ENCODE results near the gene COL13A1. TPM values are rescaled to one million over a fixed set of nuclear protein-coding genes. Genes with fewer than 3 reads are reported as not detected.
A peak's percentile ranks its signal among the peaks of the same experiment; 100 is the strongest.

COL13A1 gene
- total RNA-seq, 2 donors from 2014 or later, result not detected

DNA sequence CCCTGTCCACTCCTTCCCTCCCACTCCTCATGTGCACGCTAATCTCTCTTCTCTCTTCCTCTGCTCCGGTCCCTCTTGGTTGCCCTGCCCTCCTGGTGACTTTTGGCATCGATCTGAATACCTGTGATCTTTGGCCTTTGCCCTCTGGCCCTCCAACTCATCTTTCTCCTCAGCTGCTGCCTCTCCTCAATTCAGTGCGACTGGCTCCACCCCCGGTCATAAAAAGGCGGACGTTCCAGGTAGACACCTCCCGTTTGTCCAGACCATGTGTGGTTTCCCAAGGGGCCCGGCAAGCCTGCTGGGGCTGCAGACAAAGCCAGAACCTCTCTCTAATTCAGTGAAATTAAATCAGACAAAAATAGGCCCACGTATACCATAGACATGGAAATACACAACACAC, 96.8 kb downstream of the COL13A1 start:
- ATAC-seq, result no peak
- Mint-ChIP-seq H3K9me3 (no peaks in the 10 kb centered on the region), H3K36me3 (no peaks in the 10 kb centered on the region), H3K27ac (peak overlapping the region in 1 of 2 donors; percentile 19)
- no peak for DNase-seq (ENCODE audit: low spot score in 2 of 2)

DNA sequence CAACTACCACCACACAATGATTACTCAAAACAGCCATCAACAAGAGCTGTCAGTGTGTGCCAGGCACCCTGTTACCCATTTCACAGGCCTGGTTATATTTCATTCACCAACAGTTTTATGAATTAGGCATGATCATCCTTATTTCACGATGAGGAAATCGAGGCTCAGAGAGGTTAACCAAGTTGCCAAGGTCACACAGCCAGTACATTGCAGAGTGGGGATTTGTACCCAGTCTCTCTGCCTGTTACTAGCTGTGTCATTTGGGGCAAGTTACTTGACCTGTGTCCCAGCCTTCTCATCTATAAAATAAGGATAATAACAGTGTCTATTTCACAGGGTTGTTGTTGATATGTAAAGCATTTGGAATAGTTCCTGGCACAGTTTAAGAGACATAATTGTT, 97.2 kb downstream of the COL13A1 start:
- no peaks in the 10 kb centered on the region for H3K9me3 Mint-ChIP-seq
- no peak for DNase-seq (ENCODE audit: low spot score in 2 of 2)
- H3K27ac Mint-ChIP-seq, result peak overlapping the region in 1 of 2 donors; percentile 19
- ATAC-seq, result no peak
- H3K36me3 Mint-ChIP-seq, result no peaks in the 10 kb centered on the region

DNA sequence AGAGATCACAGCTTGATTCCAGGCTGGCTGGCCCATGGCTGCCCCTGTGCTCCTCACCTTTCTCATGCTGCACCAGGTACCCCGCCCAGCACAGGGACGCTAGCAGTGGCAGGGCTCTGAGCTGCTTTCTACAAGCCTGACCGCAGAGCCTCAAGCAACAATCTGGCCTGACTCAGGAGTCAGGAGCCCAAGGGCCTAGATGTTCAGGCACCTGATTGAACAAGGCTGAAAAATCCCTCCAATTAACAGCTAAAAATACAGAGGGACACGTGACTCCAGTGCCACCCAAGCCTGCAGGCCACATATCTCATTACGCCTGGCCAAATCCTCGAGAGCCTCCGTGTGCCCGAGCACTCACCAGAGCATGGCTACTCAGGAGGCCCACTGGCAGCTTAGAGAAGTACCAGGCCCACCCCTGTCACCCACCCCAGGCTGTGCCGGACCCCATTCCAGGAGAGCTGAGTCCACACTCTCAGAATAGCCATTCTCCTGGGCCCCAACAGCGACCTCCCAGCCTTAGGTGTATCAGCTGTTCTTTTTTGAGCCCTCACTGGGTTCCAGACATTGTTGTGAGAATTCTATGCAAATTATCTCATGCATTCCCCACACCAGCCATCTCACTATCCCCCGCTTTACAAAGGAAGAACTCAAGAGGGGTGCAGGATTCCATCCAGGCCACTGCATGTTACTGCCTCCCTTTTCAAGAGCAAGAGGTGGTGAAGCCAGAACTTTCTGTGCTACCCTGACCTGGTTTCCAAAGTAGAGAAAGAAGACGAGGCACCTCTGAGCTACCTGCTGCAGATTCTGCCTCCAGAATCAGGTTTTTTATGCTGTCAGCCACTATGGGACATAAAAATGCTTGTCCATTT, 98.3 kb downstream of the COL13A1 start:
- Mint-ChIP-seq H3K36me3 (no peaks in the 10 kb centered on the region), H3K9me3 (no peaks in the 10 kb centered on the region), H3K27ac (no peak overlapping the region)
- ATAC-seq, result no peak
- no peak for DNase-seq (ENCODE audit: low spot score in 2 of 2)

DNA sequence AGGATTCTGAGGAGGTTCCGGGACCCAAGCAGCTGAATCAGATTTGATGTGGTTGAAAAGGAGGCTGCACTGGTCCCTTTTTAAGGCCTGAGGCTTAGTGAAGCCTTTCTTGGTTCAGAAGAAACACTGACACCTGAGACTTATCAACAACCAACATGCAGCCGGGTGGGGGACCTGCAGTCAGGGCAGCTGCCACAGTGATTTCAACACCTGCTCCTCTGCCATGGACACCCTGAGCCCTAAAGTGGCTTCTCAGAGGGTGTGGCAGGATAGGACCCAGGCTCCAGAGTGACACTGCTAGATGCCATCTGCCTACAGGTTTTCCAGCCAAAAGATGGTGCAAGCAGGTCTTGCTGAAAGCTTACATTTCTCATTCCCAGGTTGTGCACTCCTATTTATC, 99.3 kb downstream of the COL13A1 start:
- H3K9me3 Mint-ChIP-seq, result no peaks in the 10 kb centered on the region
- no peak overlapping the region for H3K27ac Mint-ChIP-seq
- H3K36me3 Mint-ChIP-seq, result no peaks in the 10 kb centered on the region
- ATAC-seq (no peak), DNase-seq (ENCODE audit: low spot score in 2 of 2) (no peak)

DNA sequence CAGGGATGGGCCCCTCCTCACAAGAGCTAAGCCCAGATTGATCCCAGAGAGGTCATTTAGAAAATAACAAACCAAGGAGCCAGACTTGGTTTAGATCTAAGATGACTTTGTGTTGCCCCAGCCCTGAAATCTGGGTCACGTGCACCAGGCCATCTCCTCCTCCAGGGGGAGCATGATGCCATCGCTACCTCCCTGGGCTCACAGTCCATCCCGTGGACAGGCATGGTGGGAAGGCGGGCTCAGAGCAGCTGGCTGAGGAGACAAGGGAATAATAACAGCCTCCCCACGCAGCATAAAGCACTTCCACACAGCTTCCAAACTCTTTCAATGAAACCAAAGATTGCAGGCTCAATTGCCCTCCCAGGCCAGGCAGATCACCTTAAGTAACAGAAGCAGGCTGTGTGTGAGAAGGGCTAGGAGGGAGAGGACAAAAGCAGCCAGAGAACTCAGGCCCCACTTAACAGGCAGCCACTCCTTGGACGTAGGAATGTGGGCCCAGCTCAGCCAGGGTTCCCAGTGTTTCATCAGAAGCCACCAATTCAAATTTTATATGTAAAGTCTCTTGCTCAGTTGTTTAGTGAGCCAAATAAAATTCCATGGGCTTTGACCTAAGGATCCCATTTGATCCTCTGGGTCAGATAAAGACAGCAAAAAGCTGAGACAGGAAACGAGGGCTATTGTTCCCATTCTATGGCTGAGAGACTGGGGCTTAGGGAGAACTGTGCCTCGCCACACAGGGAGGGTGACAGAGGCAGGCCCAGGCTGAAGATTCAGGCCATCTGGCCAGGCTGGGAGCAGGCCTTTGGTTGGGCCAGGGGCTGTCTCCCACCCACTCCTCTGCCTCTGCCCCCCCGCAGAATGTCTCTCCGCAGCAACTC, 100.2 kb downstream of the COL13A1 start:
- peak in 1 of 2 donors; percentile 62 for ATAC-seq
- Mint-ChIP-seq H3K9me3 (no peaks in the 10 kb centered on the region), H3K36me3 (no peaks in the 10 kb centered on the region), H3K27ac (no peak overlapping the region)
- DNase-seq (ENCODE audit: low spot score in 2 of 2), result peak in 1 of 2 donors; percentile 27

- no peak for ATAC-seq
- Mint-ChIP-seq H3K9me3 (no peaks in the 10 kb centered on the region), H3K27ac (no peak overlapping the region), H3K36me3 (no peaks in the 10 kb centered on the region)
- DNase-seq (ENCODE audit: low spot score in 2 of 2), result no peak
These were observed 101.3 kb downstream of the COL13A1 start for GRCh38 chr10:69902835-69903535.

DNA sequence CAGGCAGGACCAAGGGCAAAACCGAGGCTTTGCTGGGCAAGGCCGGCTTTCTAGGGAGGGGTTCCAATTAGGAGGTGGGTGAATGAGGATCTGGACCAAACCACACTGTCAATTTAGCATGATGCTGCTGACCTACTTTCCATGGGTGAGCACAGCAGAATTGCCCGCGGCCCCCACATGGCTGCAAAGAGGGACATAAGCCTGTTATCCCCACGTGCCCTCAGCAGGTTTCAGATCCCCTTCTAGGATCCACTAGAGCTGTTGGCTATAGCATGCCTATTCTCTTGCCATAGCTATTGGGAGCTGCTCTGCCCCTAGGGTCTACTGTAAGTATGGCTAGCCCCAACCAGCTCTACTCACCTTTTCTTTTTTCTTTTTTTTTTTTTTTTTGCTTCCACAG, 102.8 kb downstream of the COL13A1 start:
- no peaks in the 10 kb centered on the region for H3K36me3 Mint-ChIP-seq
- no peaks in the 10 kb centered on the region for H3K9me3 Mint-ChIP-seq
- no peak for DNase-seq (ENCODE audit: low spot score in 2 of 2)
- no peak overlapping the region for H3K27ac Mint-ChIP-seq
- no peak for ATAC-seq

GRCh38 chr10:69906425-69906824, 104.7 kb downstream of the COL13A1 start:
- ATAC-seq (no peak), DNase-seq (ENCODE audit: low spot score in 2 of 2) (no peak)
- Mint-ChIP-seq H3K36me3 (no peaks in the 10 kb centered on the region), H3K27ac (no peak overlapping the region), H3K9me3 (no peaks in the 10 kb centered on the region)

- H3K27ac Mint-ChIP-seq, result no peak overlapping the region
- H3K36me3 Mint-ChIP-seq, result no peaks in the 10 kb centered on the region
- no peak for DNase-seq (ENCODE audit: low spot score in 2 of 2)
- no peak for ATAC-seq
- no peaks in the 10 kb centered on the region for H3K9me3 Mint-ChIP-seq
These were observed 105.8 kb downstream of the COL13A1 start for GRCh38 chr10:69907517-69907916.

GRCh38 chr10:69908124-69908523, 106.4 kb downstream of the COL13A1 start:
- DNase-seq (ENCODE audit: low spot score in 2 of 2) (no peak), ATAC-seq (no peak)
- H3K27ac Mint-ChIP-seq, result no peak overlapping the region
- no peaks in the 10 kb centered on the region for H3K36me3 Mint-ChIP-seq
- no peaks in the 10 kb centered on the region for H3K9me3 Mint-ChIP-seq

DNA sequence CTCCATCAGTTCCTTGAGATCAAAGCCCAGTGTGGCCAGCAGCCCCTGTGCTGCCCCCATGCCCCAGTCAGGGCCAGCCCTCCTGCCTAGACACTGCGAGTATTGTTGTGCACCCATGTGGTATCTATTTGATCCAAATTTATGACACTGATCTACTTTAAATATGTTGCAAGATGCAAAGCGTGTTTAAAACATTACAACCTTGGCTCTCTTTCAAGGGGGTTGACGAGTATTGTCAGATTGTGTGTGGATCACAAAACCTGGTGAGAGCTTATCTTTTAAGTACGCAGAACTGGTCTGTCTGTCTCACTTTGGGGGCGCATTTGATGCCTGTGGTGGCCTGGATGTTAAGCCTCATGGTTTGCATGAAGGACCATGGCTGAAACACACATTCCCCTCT, 108.9 kb downstream of the COL13A1 start:
- Mint-ChIP-seq H3K27ac (no peak overlapping the region), H3K9me3 (no peaks in the 10 kb centered on the region), H3K36me3 (no peaks in the 10 kb centered on the region)
- DNase-seq (ENCODE audit: low spot score in 2 of 2), result no peak
- no peak for ATAC-seq

DNA sequence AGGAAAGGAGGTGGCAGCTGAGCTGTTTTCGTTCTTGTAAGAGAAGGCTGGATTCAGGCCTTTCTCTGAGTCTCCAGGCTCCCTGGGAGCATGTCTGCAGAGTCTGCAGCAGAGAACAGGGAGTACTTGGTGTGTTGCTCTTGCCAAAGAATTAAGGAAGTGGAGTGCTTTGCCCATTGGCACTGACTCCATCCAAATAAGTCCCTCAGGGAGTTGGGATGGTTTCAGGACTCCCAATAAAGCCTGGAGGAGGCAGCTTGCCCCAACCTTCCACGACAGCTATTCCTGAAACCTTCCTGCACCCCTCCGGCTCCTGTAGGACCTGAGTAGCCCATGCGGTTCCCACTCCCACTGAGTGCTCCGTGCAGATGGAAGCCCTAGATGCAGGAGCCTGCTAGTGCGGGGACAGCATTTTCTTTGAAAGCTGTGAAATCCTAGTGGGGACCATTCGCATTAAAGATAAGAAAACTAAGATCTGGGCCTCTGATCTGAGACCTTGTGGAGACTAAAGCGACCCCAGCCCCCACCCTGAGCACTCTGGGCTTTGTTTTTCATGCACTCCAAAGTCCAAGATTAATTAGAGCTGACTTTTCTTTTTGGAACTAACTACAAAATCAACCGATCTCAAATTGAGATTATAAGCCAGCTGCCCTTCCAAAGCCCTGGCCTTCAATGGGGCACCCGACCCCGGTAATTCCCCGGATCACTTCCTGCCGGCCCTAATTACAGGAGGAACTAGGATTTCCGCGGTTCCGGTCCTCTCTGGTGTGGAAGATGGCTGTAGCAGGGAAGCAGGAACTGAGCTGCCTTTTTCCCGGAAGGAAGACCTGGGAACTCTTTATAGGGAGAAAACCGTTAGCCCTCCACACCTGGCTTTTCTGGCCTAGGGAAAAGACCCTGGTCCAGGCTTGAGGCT, 110.2 kb downstream of the COL13A1 start:
- DNase-seq (ENCODE audit: low spot score in 2 of 2) (no peak), ATAC-seq (no peak)
- Mint-ChIP-seq H3K9me3 (no peaks in the 10 kb centered on the region), H3K27ac (no peak overlapping the region), H3K36me3 (no peaks in the 10 kb centered on the region)

DNA sequence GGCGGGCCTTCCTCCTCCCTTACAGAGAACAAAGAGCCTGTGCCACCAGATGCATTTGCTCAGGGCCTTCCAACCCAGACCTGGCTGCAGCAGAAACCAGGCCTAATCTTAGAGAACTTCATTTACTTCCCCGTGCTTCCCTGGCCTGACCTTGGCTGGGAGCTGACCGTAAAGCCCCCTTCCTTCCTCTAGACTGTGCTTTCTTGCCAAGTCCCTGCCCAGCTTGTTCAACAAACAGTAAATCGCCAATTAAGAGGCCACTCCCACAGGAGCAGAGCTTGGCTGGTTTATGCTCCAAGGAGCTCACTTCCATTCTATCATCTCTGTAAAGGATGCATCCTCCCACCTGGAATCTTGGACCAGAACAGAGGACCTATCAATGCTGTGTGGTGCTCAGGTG, 110.9 kb downstream of the COL13A1 start:
- Mint-ChIP-seq H3K27ac (no peak overlapping the region), H3K36me3 (no peaks in the 10 kb centered on the region), H3K9me3 (no peaks in the 10 kb centered on the region)
- ATAC-seq, result no peak
- DNase-seq (ENCODE audit: low spot score in 2 of 2), result no peak

- Mint-ChIP-seq H3K36me3 (no peaks in the 10 kb centered on the region), H3K27ac (no peak overlapping the region), H3K9me3 (no peaks in the 10 kb centered on the region)
- no peak for DNase-seq (ENCODE audit: low spot score in 2 of 2)
- no peak for ATAC-seq
These were observed 112.1 kb downstream of the COL13A1 start for GRCh38 chr10:69913606-69914382.

DNA sequence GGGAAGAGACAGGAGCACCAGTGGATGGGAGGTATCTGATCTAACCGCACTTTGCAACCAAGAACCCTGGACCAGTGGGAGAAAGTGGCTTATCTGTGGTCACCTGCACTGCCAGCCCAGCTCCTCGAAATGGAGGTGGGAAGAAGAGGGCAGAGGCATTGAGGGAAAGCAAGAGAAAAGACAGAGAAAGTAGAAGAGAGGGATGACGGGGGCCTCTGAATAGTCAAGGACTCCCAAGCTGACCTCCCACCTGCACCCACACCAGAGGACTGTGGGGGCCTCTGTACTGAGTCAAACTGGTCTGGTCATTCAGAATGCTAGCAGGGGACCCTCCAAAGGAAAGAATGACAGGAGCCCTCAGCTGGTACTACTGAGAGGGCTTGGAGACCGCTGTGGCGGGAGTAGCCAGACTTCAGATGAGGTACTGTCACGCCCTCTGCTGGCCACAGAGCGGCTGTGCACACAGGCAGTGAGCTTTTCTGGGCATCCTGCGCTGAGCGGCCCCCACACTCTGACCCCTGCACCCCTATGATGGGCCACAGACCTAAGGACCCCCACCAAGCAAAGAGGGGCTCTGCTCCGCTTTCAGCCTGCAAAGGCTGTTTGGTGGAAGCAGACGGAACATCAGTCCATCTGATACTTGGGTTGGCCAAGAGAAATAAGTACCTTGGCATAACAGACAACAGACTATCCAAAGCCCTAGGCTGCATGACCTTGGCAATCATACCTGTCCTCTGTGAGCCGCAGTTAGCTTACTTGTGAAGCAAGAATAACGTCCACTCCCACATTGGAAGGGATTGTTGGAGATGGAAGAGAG, 112.9 kb downstream of the COL13A1 start:
- ATAC-seq, result peak; percentile 74 to 84
- DNase-seq (ENCODE audit: low spot score in 2 of 2), result peak in 1 of 2 donors; percentile 72
- H3K27ac Mint-ChIP-seq, result no peak overlapping the region
- no peaks in the 10 kb centered on the region for H3K9me3 Mint-ChIP-seq
- no peaks in the 10 kb centered on the region for H3K36me3 Mint-ChIP-seq
